ENCODE results near the gene HNRNPL.
"Not testable (repeated sequence)": the region's sequence is repeated elsewhere in the genome, so short reads cannot be mapped to it uniquely, and the experiment has no call there.

HNRNPL gene

GRCh38 chr19:38843175-38843758 lies 6.5 kb downstream of the HNRNPL start:
- no peak for DNase-seq

- DNase-seq, result no peak
Measured at GRCh38 chr19:38842439-38843174, 7.2 kb downstream of the HNRNPL start.

DNA sequence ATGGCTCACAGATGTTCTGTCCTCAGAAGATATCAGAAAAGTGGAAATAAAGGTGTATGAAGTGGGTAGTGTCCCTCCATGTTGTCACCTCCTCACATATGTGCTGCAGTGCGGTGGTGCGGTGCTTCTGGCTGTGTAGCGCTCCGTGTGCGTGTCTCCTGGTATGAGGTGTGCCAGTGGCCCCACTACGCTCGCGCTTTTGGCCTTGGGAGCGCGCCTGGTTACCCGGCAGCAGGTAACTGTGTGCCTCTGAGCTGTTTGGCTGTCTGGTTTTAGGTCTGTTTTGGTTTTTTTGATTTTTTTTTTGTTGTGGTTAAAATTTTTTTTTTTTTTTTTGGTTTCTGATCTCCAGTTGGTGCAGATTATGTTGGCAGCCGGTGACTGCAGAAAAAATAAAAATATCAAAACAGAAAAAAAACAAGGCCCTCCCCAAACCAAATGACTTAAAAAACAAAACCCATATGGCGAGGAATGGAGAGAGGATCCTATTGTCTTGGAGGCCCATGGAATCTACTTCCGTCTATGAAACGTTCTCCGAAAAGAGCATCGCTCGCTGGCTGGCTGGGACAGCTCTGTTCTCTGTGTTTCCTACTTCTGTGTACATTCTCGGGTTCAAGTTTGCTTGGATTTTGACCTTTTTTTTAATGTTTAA lies 7.9 kb downstream of the HNRNPL start:
- no peak for DNase-seq

- no peak for DNase-seq
Measured at GRCh38 chr19:38841180-38841766, 8.5 kb downstream of the HNRNPL start.

DNA sequence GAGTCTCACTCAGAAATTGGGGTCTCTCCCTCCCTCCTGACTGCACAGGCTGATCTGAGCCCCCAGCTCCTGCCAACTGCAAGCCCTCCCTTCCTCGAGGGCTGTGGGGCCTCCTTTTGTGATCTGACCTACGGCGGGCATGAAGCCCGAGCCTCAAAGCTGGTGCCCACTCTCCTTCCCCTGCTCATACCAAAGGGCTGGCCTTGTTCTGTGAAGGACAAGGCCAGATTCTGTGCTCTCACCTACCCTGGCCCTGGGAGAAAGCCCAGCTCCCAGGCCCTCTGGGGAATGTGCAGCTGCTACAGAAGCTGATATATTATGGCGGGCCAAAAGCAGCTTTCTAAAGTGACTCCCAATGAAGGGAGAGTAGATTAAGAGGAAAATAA lies 9.2 kb downstream of the HNRNPL start:
- DNase-seq, result no peak

- no peak for DNase-seq
Measured at GRCh38 chr19:38839816-38840582, 9.8 kb downstream of the HNRNPL start.

DNA sequence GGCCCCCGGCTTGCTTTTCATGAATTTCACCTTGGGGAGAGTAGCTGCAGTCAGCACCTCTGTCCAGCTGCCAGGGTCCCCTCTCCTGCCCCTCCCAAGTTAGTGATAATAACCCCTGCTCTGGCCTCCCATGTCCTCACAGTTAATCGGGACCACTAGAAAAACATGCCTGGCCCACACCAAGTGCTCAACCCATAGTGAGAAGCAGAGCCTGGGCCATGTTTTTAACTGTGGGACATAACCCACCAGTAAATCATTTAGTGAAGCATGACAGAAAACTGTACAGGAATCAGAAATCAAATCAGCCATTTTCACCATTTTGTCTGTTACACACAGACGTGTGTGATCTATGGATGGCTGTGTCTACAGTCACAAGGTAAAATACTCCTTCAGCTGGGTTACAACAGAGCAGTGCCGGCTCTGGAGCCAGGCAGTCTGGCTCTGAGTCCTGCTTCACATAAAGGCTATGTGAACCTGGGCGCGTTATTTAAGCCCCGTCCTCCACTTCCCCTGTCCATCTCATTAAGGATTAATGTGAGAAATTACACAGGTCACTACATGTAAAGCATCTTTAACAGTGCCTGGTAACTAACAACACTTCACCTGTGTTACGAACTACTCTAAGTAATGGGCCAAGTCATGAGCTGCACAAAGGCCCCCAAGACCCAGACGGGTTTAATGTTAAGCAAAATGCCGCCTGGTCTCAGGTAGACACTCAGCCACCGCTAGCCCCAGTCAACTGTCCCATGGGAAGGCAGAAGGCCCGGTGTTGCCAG lies 10.6 kb downstream of the HNRNPL start:
- no peak for DNase-seq

DNA sequence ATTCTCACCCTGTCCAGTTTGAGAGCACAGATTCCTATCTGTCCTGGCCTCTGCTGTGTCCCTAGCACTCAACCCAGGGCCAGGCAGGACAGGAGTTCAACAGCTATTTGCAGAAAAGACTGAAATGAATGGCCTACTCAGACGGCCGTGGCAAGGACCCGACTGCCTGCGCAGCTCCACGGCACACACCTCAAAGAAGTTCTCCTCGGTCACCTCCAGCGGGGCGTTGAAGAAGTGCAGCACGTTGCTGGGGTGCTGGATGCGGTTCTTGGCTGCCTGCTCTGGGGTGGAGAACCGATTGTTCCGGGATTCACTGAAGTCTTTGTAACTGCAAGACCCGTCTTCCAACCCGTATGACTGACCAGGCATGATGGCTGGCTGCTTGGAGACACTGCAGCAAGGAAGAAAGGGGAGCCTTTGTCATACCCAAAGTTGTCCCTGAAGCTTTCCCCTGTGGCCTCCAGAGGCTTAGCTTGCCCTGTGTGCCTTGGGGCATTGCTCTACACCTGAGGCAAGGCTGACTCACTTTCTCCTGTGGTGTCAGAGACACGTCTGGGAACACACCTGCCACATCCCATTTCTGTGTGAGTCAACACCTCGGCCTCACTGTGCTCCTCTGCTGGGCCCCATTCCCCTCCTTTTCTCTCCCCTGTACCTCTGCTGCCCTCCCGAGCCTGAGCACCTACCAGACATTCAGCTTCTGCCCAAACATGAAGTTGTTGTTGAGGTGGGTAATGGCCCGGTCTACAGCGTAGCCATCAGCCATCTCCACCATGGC lies 11.4 kb downstream of the HNRNPL start:
- DNase-seq, result no peak

DNA sequence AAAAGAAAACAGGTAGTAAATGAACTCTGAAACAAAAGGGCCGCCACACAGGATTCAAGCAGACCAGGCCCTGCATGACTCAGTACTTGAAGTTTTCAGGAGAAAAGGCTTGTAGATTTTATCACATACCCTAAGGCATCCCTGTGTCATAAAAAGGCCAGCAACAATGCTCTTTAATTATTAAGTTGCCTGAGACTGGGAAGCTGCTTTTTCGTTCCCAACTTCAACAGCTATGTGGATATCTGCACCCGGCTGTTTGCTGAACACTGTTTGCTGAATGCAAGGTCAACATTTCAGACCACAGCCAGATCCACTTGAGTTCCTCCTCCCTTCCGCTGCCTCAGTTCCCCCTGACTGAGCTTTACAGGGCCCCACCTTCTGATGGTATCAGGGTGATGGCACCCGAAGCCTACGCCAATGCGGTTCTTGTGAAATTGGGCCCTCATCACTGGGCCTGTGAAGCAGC lies 12.1 kb downstream of the HNRNPL start:
- no peak for DNase-seq

- DNase-seq, result no peak
Measured at GRCh38 chr19:38836983-38837626, 12.7 kb downstream of the HNRNPL start.

- DNase-seq, result no peak
Measured at GRCh38 chr19:38836159-38836982, 13.4 kb downstream of the HNRNPL start.

GRCh38 chr19:38834590-38834989 lies 15.2 kb downstream of the HNRNPL start:
- DNase-seq, result no peak

GRCh38 chr19:38834104-38834490 lies 15.7 kb downstream of the HNRNPL start:
- no peak for DNase-seq

- DNase-seq, result no peak
Measured at GRCh38 chr19:38833092-38833425, 16.7 kb downstream of the HNRNPL start.

DNA sequence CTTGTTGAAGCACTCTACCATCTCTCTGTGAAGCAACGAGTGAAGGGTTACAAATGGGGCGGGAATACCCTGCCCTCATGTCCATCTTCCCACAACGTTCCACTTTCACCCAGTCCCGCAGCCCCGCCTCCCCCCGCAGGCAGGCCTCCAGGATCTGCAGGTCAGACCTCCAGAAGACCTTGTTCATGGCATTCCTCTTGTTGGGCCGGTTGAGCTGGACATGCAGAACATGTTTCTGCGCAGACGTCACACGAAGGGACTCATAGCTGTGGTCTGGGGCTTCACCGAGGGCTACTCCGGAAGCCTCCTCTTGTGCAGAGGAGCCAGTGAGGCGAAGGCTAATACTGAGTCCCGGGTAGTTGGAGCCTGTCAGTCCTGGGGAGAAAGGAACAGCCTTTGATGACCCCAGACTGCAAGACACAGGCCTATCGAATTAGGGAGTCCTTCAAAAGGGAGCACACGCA lies 18.6 kb downstream of the HNRNPL start:
- peak; percentile 13 for DNase-seq

DNA sequence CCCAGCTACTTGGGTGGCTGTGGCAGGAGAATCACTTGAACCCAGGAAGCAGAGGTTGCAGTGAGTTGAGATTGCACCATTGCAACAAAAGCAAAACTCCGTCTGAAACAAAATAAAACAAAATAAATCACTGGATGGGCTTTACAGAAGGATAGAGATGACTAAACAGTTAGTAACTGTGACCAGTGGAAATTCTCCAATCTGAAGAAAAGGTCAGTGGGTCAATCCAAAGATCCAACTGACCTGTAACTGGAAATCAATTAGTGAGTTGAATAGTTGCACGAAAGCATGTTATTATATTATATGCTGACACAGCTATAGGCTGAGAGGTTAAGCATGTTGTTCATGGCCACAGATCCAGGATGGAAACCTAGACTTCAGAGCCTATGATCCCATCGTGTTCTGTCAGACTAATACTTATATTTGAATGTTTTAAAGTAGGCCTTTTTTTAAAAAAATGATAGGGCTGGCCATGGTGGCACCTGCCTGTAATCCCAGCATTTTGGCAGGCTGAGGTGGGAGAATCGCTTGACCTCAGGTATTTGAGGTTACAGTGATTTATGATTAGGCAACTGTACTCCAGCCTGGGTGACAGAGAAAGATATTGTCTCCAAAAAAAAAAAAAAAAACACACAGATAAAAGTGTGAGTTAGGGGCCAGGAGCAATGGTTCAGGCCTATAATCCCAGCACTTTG lies 19.6 kb downstream of the HNRNPL start:
- no peak for DNase-seq

GRCh38 chr19:38829203-38829602 lies 20.6 kb downstream of the HNRNPL start:
- DNase-seq, result not testable (repeated sequence)

- DNase-seq, result no peak
Measured at GRCh38 chr19:38826856-38827551, 22.8 kb downstream of the HNRNPL start.

- DNase-seq, result not testable (repeated sequence)
Measured at GRCh38 chr19:38825936-38826335, 23.9 kb downstream of the HNRNPL start.
